HepG2 (cell line): ENCODE data around the gene AP4M1. TPM values are rescaled to one million over a fixed set of nuclear protein-coding genes. Genes with fewer than 3 reads are reported as not detected.

Source experiments
- AHDC1 ChIP-seq: sonication (generic); formaldehyde crosslinking; IDR thresholded peaks from 2 replicates; pipeline ENCODE4 v1.5.1; 2020; ENCODE audit warnings: mild to moderate bottlenecking, missing genetic modification reagents, borderline replicate concordance
- AKAP8 ChIP-seq: sonication (generic); formaldehyde crosslinking; IDR thresholded peaks from 2 replicates; pipeline ENCODE4 v1.5.1; 2020; ENCODE audit warnings: mild to moderate bottlenecking, missing genetic modification reagents
- EED ChIP-seq: sonication (generic); formaldehyde crosslinking; IDR thresholded peaks from 2 replicates; pipeline ENCODE4 v1.5.0; 2020; ENCODE audit warnings: mild to moderate bottlenecking, missing genetic modification reagents
- GMEB1 ChIP-seq: sonication (generic); formaldehyde crosslinking; IDR thresholded peaks from 2 replicates; pipeline ENCODE4 v1.5.1; 2020; ENCODE audit warnings: missing genetic modification reagents, mild to moderate bottlenecking, borderline replicate concordance
- JUN ChIP-seq: sonication (generic); formaldehyde crosslinking; IDR thresholded peaks from 2 replicates; pipeline ENCODE4 v1.4.0; 2020; ENCODE audit warnings: mild to moderate bottlenecking, missing genetic modification reagents
- PHF5A ChIP-seq: IDR thresholded peaks from one replicate; pipeline ENCODE4 v1.6.1; 2018; ENCODE audit warnings: low read depth, missing genetic modification reagents; ENCODE audit not compliant: unreplicated experiment
- PRDM15 ChIP-seq: sonication (generic); formaldehyde crosslinking; IDR thresholded peaks from 2 replicates; pipeline ENCODE4 v1.4.0; 2020; ENCODE audit warnings: missing genetic modification reagents
- REPIN1 ChIP-seq: sonication (generic); formaldehyde crosslinking; IDR thresholded peaks from 2 replicates; pipeline ENCODE4 v1.8.0; 2022; ENCODE audit warnings: missing genetic modification reagents, low read depth, mild to moderate bottlenecking, borderline replicate concordance
- SETDB1 ChIP-seq: sonication (generic); formaldehyde crosslinking; IDR thresholded peaks from 2 replicates; pipeline ENCODE4 v1.5.1; 2020; ENCODE audit warnings: missing genetic modification reagents, mild to moderate bottlenecking, borderline replicate concordance
- TIGD3 ChIP-seq: sonication (generic); formaldehyde crosslinking; IDR thresholded peaks from 2 replicates; pipeline ENCODE4 v1.5.1; 2020; ENCODE audit warnings: mild to moderate bottlenecking, missing genetic modification reagents, borderline replicate concordance
- U2AF2 ChIP-seq: fragments of 200-400 bp; formaldehyde crosslinking; IDR thresholded peaks from 2 replicates; pipeline ENCODE4 v1.6.1; 2017; ENCODE audit warnings: low read depth, mild to moderate bottlenecking, low read length
- ZIK1 ChIP-seq: sonication (generic); formaldehyde crosslinking; IDR thresholded peaks from 2 replicates; pipeline ENCODE4 v1.5.0; 2020; ENCODE audit warnings: mild to moderate bottlenecking, low read depth, missing genetic modification reagents, borderline replicate concordance
- ZNF292 ChIP-seq: sonication (generic); formaldehyde crosslinking; IDR thresholded peaks from 2 replicates; pipeline ENCODE4 v1.8.1; 2022; ENCODE audit warnings: mild to moderate bottlenecking, low read depth, missing genetic modification reagents, borderline replicate concordance
- ZNF414 ChIP-seq: sonication (generic); formaldehyde crosslinking; IDR thresholded peaks from 2 replicates; pipeline ENCODE4 v1.5.0; 2020; ENCODE audit warnings: missing genetic modification reagents
- polyA plus RNA-seq, 8 experiments: library from polyadenylated mRNA; depleted of rRNA in 3 of 8; stranded (reverse) in 7 of 8; unstranded in 1 of 8; fragments of >200 nt; fragmentation: Illumina TruSeq in 4 of 8; extraction: Trizol in 4 of 8; gene quantifications; 2 replicates each; pipeline versions ENCODE4 v1.2.1 to v1.2.3, GENCODE V29; 2011 to 2016; ENCODE audit warnings: low read depth in 4 of 8, missing spikeins in 1 of 8, mixed read lengths in 1 of 8; ENCODE audit not compliant: insufficient read depth in 1 of 8
- total RNA-seq, 5 experiments: library from RNA; depleted of rRNA; stranded (reverse); fragments of >200 nt; fragmentation: Illumina TruSeq; extraction: Trizol; gene quantifications; 2 replicates each; pipeline ENCODE4 v1.2.3, GENCODE V29; 2016; ENCODE audit warnings: low read depth in 1 of 5

The AP4M1 gene
- total and polyA plus RNA-seq, 2 of the 13 experiments (the other 11 are each of a cell fraction or from before 2014, with no cell fraction given), result 6.3 to 9.7 TPM

DNA sequence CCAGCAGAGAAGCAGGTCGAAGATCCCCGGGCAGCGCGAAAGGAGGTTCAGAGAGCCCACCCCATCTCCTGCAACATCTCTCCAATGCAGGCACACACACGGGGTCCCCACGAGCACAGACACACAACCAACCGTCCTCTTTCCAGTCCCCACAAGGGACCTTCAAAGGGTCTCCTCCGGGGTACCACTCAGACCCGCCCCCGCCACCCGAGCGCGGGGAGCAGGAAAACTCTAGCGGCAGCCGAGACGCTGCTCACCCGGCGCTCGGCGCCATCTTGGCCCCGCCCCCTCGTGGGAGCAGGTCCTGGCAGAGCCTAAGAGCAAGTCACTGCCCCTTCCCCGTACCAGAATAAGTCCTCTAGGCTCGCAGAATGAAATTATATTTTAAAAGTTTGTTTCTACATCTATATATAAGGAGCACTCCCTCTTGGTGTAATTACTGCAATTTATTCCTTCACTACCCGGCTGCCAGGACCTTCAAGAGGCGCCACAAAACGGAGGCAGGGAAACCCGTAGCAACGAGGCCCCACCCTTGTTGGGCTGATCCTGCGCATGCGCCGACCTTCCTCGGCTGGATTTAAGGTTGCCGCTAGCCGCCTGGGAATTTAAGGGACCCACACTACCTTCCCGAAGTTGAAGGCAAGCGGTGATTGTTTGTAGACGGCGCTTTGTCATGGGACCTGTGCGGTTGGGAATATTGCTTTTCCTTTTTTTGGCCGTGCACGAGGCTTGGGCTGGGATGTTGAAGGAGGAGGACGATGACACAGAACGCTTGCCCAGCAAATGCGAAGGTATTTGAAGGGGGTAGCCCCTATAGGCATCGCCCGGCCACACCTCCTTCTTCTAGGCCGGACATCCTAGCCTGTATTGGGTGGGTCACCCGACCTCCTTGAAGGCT, 17.9 kb downstream of the AP4M1 start, which contains the start of the genes CNPY4 and TAF6 (continued):
- no peak for TF ChIP-seq AHDC1 (CRISPR knock-in tag)
- no peak for TF ChIP-seq ZNF292 (CRISPR knock-in tag)
- no peak for TF ChIP-seq SETDB1 (CRISPR knock-in tag)
- TF ChIP-seq U2AF2, result peak; percentile 90; the same call in 1 of the 2 replicates
- TF ChIP-seq REPIN1 (CRISPR knock-in tag), result no peak
- TF ChIP-seq GMEB1 (CRISPR knock-in tag), result peak; percentile 46; the same call in 1 of the 2 replicates
- TF ChIP-seq PRDM15, result no peak
- 0 out of 2 replicates have a peak, but pooled peaks have one; percentile 61 for TF ChIP-seq AKAP8 (CRISPR knock-in tag)
- no peak for TF ChIP-seq JUN (CRISPR knock-in tag)
- no peak for TF ChIP-seq ZIK1 (CRISPR knock-in tag)
- no peak for TF ChIP-seq EED
- no peak for TF ChIP-seq ZNF414 (CRISPR knock-in tag)
- no peak for TF ChIP-seq TIGD3
- peak; percentile 27 for TF ChIP-seq PHF5A (CRISPR knock-in tag)
